Stimulated activated CD4-positive, alpha-beta T cell treated with anti-CD3 and anti-CD28 coated beads, Interleukin-1b, Interleukin-23, amount 100 ng/mL, for 4 hours (primary cell): Measurements from ENCODE around the gene UBE2QL1.

Source experiments
- DNase-seq, 2 donors: peaks; one replicate each; pipeline ENCODE4 v3.0.0-alpha.2; 2020; ENCODE audit warnings: low read depth in 2 of 2

Gene UBE2QL1

DNA sequence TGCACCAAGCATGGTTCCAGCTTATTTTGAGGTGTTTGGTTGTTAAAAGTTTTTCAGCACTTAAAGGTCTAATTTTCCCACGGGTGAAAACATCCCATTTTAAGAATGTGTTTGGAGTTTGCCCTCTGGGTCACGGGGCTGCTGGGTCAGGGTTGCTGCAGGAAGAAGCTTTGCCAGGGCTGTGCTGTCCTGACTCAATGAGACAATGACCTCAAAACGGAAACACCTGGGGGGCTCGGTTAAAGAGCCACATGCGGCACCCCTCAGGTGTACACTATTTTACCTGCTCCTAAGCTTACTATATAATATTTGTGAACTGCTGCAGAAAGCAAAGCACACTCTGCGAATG, 27.6 kb downstream of the UBE2QL1 start:
- DNase-seq: no peak

DNA sequence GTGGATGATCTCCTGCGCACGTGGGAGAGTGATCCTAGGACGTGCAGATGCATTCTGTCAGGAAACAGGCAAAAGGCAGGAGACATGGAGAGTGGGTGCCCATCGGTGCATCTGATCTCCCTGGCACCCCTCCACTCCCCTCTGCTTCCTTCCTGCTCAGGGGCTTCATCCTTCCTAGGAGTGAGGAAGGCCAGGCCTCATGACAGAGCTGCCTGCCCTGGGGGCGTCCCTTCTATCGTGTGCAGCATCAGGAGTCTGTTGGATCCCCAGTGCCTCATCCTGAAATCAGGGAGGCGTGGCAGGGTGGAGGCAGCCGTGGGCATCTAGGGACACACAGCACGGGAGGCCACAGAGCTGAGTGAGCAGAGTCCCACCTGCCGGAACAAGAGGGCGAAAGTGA, 30.1 kb downstream of the UBE2QL1 start:
- DNase-seq: no peak

- no peak for DNase-seq
Observed at GRCh38 chr5:6480133-6481051, 31.7 kb downstream of the UBE2QL1 start.

DNA sequence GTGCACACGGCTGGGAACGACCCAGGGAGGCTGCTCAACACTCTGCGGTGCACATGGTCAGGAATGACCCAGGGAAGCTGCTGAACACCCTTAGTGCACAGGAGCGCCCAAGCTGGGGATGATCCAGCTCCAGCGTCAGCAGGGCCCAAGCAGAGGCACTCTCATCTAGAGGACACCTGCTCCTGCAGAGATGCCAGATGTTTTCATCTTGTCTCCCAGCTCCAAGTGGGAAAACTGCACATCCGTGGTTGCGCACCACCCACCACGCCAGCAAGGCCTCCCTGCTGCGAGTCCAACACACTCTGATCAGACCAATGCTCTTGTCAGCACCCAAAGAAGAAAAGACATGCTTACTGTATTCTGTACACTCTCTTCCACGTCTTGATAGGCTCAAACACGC, 34.1 kb downstream of the UBE2QL1 start:
- DNase-seq: no peak

GRCh38 chr5:6483880-6484382, 35.3 kb downstream of the UBE2QL1 start:
- DNase-seq: no peak

- no peak for DNase-seq
Observed at GRCh38 chr5:6484446-6484845, 35.8 kb downstream of the UBE2QL1 start.

DNA sequence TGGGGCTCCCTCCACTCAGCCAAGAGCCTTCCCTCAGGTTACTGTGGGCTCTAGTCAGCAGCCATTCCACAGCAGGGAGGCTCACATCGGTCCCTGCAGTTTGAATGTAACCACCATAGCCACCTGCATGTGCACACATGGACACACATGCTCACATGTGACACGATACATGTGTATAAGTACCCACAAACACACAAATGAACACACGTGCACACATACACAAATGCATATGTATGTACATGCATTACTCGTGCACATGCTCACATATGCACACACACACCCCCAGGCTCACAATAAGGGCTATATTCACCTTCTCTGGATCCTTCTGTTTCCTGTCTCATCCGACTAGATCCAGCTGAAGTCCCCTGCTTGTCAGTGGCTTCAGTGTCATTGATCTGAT, 36.2 kb downstream of the UBE2QL1 start:
- DNase-seq: no peak

GRCh38 chr5:6485441-6485840, 36.8 kb downstream of the UBE2QL1 start:
- no peak for DNase-seq

GRCh38 chr5:6486074-6486473, 37.4 kb downstream of the UBE2QL1 start:
- DNase-seq: no peak

DNA sequence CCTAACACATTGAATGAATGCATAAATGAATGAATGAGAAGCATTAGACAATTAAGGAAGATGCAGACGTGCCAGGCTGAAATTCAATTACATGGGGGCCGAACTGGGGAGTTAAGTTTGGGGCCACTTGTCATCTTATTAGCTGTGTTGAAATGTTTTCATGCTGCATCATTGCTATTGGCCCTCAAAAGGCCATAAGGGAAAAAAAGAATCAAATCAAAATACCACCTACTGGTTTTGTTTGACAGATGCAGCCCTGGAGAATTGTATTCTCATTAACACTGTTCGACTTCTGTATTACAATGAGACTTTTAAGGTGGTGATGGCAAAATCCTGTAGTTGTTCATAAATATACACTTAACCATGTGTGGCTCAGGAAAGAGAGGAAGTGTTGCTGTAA, 38.4 kb downstream of the UBE2QL1 start:
- no peak for DNase-seq

- no peak for DNase-seq
Observed at GRCh38 chr5:6488021-6488420, 39.4 kb downstream of the UBE2QL1 start.

GRCh38 chr5:6489643-6490185, 41.1 kb downstream of the UBE2QL1 start:
- no peak for DNase-seq

GRCh38 chr5:6490246-6490645, 41.6 kb downstream of the UBE2QL1 start:
- no peak for DNase-seq

GRCh38 chr5:6490693-6491092, 42.0 kb downstream of the UBE2QL1 start:
- no peak for DNase-seq

- DNase-seq: no peak
Observed at GRCh38 chr5:6491196-6491918, 42.7 kb downstream of the UBE2QL1 start.

GRCh38 chr5:6491919-6492290, 43.2 kb downstream of the UBE2QL1 start:
- no peak for DNase-seq

- no peak for DNase-seq
Observed at GRCh38 chr5:6492934-6493333, 44.3 kb downstream of the UBE2QL1 start.

DNA sequence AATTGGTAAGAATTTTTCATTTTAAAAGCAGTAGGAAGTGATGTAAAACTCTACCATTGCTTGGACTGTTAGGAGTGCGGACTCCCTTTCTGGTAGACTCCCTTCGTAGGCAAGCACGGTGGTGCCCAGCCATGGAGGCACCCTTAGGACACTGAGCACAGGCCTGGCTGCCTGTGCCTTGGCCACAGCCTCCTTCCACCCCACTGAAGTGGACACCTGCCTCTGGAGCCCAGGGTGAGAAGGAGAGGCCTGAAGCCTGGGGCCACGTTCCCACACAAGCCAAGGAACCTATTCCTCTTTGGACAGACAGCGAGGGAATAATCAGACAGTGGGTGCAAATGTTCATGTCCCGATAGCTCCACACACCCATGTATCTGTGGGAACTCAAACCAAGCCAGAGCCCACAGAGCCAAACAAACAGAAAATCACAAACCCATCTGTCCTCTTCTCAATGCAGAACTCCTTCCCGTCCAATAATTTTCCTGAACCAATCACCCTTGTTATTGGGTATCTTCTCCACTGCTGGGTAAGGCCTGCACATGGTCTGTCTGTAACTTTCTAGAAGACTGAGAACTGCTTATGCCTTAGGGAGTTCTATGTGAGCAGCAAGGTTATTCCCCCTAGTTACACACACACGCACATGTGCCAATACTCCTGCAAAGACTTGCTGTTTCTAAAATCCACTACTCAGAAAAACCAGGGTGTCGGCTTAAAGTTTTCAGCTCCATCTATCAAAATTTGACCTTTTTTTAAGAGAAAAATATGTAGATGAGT, 45.2 kb downstream of the UBE2QL1 start:
- DNase-seq: no peak

DNA sequence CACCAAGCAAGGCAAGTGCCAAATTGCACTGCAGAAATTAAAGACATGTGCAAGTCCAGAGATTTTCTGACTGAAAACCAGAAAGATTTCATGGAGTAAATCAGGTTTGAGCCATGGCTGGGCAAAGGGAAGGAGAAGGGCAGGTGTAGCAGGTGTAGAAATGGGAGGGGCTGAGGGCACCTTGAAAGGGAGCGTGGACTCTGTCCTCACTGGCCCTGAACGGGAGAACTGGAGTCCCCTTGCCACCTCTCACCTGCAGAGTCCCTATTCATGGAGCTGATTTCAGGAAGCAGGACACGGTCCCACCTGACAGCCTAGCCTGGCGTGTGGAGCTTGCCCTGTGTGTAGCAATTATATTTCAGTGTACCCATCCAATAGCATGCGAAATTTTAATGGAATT, 46.3 kb downstream of the UBE2QL1 start:
- DNase-seq: no peak

GRCh38 chr5:6495433-6496206, 47.0 kb downstream of the UBE2QL1 start:
- no peak for DNase-seq

DNA sequence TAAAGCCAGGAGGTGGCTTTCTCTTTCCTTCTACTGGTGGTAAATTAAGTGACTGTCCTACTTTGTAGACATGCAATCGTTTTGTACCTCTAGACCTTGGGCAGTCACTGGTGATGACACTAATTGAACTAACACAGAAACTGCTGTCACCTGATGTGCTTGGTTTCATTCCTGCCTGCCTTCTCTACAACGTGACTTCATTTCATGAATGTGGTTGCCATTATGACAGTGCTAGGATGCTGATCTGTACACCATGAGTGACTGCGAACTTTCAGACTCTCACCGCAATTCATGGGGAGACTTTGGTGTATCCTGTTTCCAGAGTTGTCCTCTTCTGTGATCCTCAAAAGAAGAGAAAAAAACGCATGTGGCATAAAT, 47.5 kb downstream of the UBE2QL1 start:
- DNase-seq: no peak
